COR-L47 (cell line): ENCODE results near the gene C19orf25.

Experiments used
- DNase-seq: peaks from one replicate; lab custom pipeline; 2025; lab: John Stamatoyannopoulos, UW

Gene C19orf25

DNA sequence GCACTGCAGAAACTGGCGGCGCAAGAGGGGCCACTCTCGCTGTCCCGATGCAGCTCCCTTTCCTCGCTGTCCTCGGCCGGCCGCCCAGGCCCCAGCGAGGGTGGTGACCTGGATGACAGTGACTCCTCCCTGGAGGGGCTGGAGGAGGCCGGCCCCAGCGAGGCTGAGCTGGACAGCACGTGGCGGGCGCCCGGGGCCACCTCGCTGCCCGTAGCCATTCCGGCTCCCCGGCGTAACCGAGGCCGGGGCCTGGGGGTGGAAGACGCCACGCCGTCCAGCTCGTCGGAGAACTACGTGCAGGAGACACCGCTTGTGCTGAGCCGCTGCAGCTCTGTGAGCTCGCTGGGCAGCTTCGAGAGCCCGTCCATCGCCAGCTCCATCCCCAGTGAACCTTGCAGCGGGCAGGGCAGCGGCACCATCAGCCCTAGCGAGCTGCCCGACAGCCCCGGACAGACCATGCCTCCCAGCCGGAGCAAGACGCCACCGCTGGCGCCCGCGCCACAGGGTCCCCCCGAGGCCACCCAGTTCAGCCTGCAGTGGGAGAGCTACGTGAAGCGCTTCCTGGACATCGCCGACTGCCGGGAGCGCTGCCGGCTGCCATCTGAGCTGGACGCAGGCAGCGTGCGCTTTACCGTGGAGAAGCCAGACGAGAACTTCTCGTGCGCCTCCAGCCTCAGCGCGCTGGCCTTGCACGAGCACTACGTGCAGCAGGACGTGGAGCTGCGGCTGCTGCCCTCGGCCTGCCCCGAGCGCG, 12.4 kb downstream of the C19orf25 start:
- DNase-seq: no peak

DNA sequence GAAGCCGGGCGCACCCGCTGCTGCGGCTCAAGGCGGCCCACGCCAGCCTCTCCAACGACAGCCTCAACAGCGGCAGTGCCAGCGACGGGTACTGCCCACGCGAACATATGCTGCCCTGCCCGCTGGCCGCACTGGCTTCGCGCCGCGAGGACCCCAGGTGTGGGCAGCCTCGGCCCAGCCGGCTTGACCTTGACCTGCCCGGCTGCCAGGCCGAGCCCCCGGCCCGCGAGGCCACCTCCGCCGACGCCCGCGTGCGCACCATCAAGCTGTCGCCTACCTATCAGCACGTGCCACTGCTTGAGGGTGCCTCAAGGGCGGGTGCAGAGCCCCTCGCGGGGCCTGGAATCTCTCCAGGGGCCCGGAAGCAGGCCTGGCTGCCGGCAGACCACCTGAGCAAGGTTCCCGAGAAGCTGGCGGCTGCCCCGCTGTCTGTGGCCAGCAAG, 13.0 kb downstream of the C19orf25 start:
- DNase-seq: no peak

- DNase-seq: no peak
Measured at GRCh38 chr19:1465191-1466016, 13.6 kb downstream of the C19orf25 start.

DNA sequence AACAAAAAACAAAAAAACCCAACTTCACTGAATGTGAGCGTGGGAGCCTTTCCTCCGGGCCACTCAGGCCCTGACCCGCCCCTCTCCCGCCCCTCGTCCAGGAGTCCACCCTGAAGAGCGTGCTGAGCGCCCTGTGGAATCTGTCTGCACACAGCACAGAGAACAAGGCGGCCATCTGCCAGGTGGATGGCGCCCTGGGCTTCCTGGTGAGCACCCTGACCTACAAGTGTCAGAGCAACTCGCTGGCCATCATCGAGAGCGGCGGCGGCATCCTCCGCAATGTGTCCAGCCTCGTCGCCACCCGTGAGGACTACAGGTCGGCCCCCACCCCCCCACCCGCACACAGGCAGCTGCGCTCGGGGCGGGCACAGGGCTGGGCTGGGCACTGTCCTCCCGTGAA, 17.2 kb downstream of the C19orf25 start:
- DNase-seq: no peak

- no peak for DNase-seq
Measured at GRCh38 chr19:1460033-1460995, 18.7 kb downstream of the C19orf25 start.

DNA sequence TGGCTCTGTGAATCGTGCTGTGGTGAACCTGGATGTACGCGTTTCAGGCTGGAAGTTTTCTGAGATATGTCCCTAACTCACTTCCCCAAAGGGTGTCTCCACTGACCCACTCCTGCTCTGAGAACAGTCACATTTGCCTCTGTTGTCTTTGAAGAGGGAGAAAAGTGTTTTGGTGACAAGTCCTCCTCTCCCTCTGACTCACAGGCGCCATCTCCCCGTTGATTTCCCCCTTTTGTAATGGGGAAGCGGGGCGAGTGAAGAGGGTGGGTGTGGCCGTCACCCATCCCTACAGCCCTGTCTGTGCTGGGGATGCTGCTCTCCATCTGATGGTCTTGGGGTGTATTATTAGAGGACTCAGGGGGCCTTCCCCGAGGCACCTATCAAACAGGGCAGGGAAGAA, 19.5 kb downstream of the C19orf25 start:
- DNase-seq: no peak

GRCh38 chr19:1457892-1458291, 21.1 kb downstream of the C19orf25 start:
- DNase-seq: no peak

- no peak for DNase-seq
Measured at GRCh38 chr19:1457031-1457739, 21.8 kb downstream of the C19orf25 start.

DNA sequence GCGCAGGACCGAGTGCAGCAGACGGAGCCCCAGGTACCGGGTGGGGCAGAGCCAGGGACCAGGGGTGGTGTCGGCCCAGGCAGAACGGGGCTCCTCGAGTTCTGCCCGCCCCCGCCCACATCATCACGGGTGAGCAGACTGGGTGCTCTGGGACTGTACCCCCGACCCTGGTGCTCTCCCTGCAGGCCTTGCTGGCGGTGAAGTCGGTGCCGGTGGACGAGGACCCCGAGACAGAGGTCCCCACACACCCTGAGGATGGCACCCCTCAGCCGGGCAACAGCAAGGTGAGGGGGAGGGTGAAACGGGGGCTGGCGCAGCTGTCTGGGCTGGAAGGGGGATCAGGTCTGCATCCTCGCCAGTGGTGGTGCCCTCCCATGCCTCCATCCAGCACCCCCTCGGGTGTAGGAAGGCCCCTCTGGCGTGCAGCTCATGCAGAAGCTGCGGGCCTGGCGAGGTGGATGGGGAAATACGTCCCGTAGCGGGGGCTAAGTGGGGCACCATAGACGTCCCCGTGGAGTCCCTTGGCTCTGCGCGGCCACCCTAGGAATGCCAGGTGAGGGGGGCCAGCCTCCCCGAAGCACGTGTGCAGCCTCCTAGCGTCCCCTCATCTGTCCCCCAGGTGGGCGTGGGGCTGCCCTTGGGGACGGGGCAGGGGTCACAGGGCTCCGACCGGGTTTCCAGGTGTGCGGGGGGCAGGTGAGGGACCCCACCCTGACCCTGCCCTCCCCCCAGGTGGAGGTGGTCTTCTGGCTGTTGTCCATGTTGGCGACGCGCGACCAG, 22.7 kb downstream of the C19orf25 start:
- DNase-seq: no peak

DNA sequence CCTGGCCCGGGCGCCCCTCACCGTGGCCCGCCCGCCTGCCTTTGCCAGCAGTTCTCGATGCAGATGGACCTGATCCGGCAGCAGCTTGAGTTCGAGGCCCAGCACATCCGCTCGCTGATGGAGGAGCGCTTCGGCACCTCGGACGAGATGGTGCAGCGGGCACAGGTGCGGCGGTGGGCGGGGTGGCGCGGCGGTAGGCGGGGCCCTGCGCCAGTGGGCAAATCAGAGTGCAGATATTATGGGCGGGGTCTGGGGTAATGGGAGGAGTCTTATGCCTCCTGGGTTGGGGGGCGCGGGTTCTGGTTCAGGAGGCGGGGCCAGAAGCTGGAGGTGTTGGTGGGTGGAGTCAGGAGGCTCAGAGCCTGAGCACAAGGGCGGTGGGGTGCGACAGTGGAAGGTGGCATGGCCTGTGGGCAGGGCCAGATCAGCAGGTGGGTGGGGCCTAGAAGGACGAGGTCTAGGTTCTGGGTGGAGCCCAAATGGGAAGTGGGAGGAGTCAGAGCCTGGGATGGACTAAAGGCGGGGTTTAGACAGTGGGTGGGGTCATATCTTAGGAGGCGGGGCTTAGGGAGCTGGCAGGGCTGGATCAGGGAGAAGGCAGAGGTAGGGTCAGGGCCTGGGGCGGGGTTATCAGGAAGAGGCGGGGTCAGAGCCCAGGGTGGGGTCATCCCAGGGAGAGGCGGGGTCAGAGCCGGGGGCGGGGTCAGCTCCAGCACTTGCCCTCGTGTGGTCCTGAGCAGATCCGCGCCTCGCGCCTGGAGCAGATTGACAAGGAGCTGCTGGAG, 23.5 kb downstream of the C19orf25 start:
- DNase-seq: no peak

DNA sequence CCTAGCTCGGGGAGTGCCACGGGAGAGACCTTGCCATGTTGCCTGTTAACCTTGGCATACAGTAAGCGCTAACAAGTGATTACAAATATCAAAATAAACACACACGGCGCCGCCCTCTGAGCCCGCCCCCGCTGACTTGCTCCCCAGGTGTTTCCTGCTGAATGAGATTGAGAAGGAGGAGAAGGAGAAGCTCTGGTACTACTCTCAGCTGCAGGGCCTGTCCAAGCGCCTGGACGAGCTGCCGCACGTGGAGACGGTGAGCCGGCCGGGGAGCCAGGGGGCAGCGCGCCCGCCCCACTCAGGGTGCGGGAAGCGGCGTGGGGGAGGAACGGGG, 24.0 kb downstream of the C19orf25 start:
- DNase-seq: no peak

- DNase-seq: no peak
Measured at GRCh38 chr19:1453525-1454364, 25.3 kb downstream of the C19orf25 start.

DNA sequence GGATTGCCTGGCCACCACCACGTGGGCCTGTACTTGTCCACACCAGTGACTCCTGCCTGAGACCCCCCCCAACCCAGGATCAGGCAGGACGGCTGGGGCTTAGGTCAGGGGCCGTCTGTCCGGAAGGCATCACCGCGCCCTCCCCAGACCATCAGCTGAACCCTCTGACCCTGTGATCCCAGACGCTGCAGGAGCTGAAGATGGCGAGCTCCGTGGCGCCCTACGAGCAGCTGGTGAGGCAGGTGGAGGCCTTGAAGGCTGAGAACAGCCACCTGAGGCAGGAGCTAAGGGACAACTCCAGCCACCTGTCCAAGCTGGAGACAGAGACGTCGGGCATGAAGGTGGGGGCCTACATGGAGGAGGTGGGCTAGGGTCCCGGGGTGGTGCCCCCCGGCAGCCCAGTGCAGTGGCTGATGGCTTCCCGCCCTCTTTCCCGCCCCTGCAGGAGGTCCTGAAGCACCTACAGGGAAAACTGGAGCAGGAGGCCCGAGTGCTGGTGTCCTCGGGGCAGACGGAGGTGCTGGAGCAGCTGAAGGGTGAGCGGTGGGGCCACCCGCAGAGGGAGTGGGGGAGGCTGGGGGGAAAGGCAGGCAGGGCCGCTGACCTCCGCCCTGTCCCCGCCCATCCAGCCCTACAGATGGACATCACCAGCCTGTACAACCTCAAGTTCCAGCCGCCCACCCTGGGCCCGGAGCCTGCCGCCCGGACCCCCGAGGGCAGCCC, 26.1 kb downstream of the C19orf25 start:
- DNase-seq: no peak

DNA sequence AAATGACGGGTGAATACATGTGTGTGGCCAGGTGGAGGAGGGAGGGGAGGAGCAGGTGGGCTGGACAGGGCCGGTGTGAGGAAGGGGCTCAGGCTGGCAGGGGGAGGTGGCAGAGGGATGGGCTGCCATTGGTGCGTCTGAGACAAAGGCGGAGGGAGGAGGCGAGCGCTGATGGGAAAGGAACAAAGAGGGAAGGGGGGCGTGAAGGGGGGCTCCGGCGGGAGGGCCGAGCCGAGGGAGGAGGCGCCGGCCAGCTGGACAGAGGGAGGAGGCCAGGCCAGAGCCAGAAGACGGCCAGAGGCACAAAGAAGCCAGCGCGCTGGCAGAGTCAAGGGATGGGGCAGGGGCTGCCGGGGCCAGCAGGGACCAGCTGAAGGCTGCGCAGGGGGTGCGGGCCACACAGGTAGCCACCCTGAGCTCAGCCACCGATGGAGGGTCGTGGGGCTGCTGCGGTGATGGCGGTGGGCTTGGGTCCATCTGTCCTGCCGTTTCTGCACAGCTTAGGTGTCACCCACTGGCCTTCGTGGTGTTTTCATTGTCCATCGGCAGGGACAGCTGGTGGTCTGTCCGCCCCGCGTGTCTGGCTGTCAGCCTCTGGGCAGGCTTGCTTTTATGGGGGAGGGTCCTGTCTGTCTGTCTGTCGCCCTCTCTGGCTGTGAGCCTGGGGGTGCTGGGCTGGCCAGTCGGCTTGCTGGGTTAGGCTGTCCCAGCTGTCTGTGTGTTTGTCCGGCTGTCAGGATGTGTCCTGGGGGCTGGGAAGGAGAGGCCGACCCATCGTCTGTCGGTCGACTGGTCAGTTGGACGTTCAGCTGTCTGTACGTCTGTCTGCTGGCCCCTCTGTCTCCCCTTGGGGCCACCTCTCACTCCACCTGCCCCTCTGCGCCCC, 26.9 kb downstream of the C19orf25 start:
- no peak for DNase-seq

DNA sequence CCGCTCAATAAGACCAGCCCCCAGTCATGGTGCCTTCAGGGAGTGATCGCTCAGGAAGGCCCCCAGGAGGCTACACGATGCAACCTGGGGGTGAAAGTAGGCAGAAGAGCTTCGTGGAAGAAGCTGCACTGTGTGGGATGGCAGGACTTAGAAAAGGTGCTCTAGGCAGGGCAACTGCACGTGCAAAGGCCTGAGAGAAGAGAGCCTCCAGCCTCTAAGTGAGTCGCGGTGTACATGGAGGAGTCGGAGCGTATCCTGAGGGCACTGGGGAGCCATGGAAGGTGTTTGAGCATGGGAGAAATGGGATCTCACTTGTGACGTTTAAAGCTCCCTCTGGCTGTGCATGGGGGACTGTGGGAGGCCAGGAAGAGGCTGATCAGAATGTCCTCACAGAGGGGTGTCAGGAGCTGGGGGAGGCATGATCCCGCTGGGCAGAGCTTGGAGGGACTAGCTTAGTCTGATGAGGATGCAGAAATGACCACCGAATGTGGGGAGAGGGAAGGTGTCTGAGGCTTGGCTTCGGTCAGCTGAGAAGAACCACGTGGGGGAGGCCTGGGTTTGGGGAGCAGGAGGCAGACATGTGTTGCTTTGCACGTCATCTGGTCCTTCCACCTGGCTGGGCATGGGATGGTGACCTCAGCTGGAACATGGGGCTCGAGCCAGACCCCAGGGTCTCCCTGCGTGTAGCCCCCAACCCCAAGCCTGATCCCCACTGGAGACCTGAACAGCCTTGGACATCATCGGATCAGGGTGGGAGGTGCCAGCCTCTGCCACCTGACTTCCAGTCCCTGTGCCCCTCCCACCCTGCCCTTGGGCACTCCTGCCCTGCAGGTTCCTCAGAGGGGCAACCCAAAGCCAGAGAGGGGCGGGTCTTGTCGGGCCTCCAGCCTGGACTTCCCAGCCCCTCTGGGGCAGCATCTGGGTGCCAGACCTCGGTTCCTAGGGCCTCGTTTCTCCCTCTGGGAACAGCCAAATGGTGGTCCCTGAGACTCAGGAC, 28.0 kb downstream of the C19orf25 start:
- no peak for DNase-seq
